Panc1 (cell line): Measurements from ENCODE around the gene MAP2K5. TPM values are rescaled to one million over a fixed set of nuclear protein-coding genes. Genes with fewer than 3 reads are reported as not detected.

Source experiments
- ATAC-seq: fragments of 200-7000 bp; cut with Tn5 transposase; 2 replicates; pipeline ENCODE4 v1.9.1; 2020; ENCODE audit warnings: mild to moderate bottlenecking, moderate library complexity
- BruUV-seq: library from RNA; stranded (reverse); fragments of 400-500 nt; replicated peaks from 2 replicates; lab custom pipeline; 2021; lab: Mats Ljungman, UMichigan
- CTCF ChIA-PET: fragments of 300-600 bp; sonication (Branson Sonifier 250); formaldehyde crosslinking; loops from one replicate; lab custom pipeline; 2022; ENCODE audit warnings: antibody characterized with exemption; lab: Charles Lee
- POLR2A ChIA-PET: fragments of 300-600 bp; sonication (Branson Sonifier 250); formaldehyde crosslinking; loops from one replicate; lab custom pipeline; 2022; ENCODE audit warnings: antibody characterized with exemption; lab: Charles Lee
- DNase-seq: peaks from one replicate; pipeline ENCODE4 v3.0.0-alpha.2; 2010; ENCODE audit warnings: low read depth, low spot score
- H3K27ac ChIP-seq: 2 replicates; pipeline ENCODE4 v1.5.1; 2011; ENCODE audit warnings: mild to moderate bottlenecking, low read length, inconsistent platforms
- H3K27me3 ChIP-seq: fragments of 200-500 bp; sonication (Bioruptor generic); 2 replicates; pipeline ENCODE4 v1.6.0; 2014; ENCODE audit warnings: low read length, inconsistent platforms; ENCODE audit not compliant: control insufficient read depth, insufficient read depth
- H3K36me3 ChIP-seq: fragments of 200-500 bp; sonication (Bioruptor generic); 2 replicates; pipeline ENCODE4 v1.5.1; 2014; ENCODE audit warnings: inconsistent platforms, mild to moderate bottlenecking, low read length, moderate library complexity; ENCODE audit not compliant: control insufficient read depth, insufficient read depth
- H3K4me1 ChIP-seq: 2 replicates; pipeline ENCODE4 v1.5.1; 2011; ENCODE audit warnings: inconsistent platforms, mild to moderate bottlenecking, low read length, moderate library complexity; ENCODE audit not compliant: control insufficient read depth, insufficient read depth
- H3K4me3 ChIP-seq, 2 experiments: 2 replicates each; pipeline ENCODE4 v1.5.1; 2011 to 2012; ENCODE audit warnings: low read depth in 2 of 2, low read length in 2 of 2, mild to moderate bottlenecking in 2 of 2, inconsistent platforms in 1 of 2, moderate library complexity in 1 of 2
- H3K9me3 ChIP-seq: fragments of 200-500 bp; sonication (Bioruptor generic); 2 replicates; pipeline ENCODE4 v1.5.1; 2014; ENCODE audit warnings: low read depth, mild to moderate bottlenecking, inconsistent platforms, low read length, moderate library complexity; ENCODE audit not compliant: control insufficient read depth, insufficient read depth
- POLR2AphosphoS5 ChIP-seq: IDR thresholded peaks from 2 replicates; pipeline ENCODE4 v1.6.1; 2012; ENCODE audit warnings: mild to moderate bottlenecking, low read depth, low read length, moderate library complexity
- SIN3A ChIP-seq: IDR thresholded peaks from 2 replicates; pipeline ENCODE4 v1.6.1; 2012; ENCODE audit warnings: low read depth, mild to moderate bottlenecking, low read length, moderate library complexity, borderline replicate concordance; ENCODE audit not compliant: insufficient read depth
- TCF7L2 ChIP-seq: IDR thresholded peaks from 2 replicates; pipeline ENCODE4 v1.6.1; 2011; ENCODE audit warnings: mild to moderate bottlenecking, low read depth, low read length, inconsistent platforms
- in situ Hi-C: cut with HindIII; loops from 2 replicates; pipeline ENCODE4 v1.10.0; 2016; ENCODE audit warnings: low sequenced_read_pairs, low pct_unique_long_range_greater_than_20kb
- intact Hi-C: fragments of 100-400 bp; cut with micrococcal nuclease; formaldehyde crosslinking; loops from one replicate; pipeline ENCODE4 v1.10.0; 2022; ENCODE audit not compliant: unreplicated experiment
- total RNA-seq: library from RNA; stranded (reverse); gene quantifications from one replicate; pipeline ENCODE4 v1.2.1, GENCODE V29; 2021; ENCODE audit not compliant: unreplicated experiment
- TF ChIP-seq, protein P1 (sequence below): fragments of 450-650 bp; IDR thresholded peaks from 2 replicates; pipeline ENCODE4 v1.5.1; 2017; ENCODE audit warnings: mild to moderate bottlenecking
- TF ChIP-seq, protein P2 (sequence below), 2 experiments: IDR thresholded peaks; 2 replicates each; pipeline ENCODE4 v1.6.1; 2011 to 2012; ENCODE audit warnings: low read depth in 2 of 2, control low read depth in 1 of 2, low read length in 1 of 2, mild to moderate bottlenecking in 1 of 2, moderate library complexity in 1 of 2; ENCODE audit not compliant: insufficient read depth in 1 of 2

The MAP2K5 gene
- total RNA-seq, 1 experiment from 2014 or later = 18.3 TPM

DNA sequence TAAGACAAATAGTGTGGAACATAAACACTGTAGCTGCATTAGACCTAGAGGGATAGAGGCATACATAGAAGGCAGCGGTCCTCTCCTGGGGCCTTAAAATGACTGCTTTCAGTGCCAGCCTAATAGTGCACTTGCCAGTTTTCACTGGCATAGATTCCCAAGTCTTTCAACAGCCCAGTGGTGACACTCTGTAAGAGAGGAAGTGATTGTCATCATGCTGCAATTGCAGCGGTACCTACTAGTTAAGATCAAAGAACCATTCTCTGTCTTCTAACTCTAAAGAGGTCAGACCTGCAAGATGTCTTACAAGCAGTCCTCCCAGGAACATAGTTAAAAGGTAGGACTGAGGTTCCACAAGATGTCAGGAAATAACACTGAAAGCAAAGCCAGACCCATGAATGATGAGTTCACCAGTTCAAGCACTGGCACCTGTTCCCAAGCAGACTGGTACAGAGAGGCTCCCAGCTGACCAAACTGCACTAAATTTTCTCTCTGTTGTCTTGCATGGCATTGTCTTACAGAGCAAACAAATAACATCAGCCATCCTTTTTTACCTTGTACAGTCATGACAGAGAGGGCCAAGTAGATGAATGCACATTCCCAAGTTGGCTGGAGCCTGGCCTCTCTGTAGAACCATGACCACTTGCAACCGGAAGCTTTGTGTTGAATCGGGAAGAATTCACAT, 182.3 kb downstream of the MAP2K5 start:
- no TSS peak for BruUV-seq
- H3K27me3 ChIP-seq = no peaks in the 10 kb centered on the region
- ChIA-PET POLR2A (no interaction called here), CTCF (no interaction called here)
- intact Hi-C loops = no loop called here
- no peaks in the 10 kb centered on the region for H3K36me3 ChIP-seq
- H3K27ac ChIP-seq = no peak overlapping the region
- H3K4me1 ChIP-seq = no peaks in the 10 kb centered on the region
- DNase-seq (no peak), ATAC-seq (no peak)
- no peak overlapping the region for H3K4me3 ChIP-seq
- in situ Hi-C loops = no loop called here
- H3K9me3 ChIP-seq = no peaks in the 10 kb centered on the region
- TF ChIP-seq, protein P1, sequence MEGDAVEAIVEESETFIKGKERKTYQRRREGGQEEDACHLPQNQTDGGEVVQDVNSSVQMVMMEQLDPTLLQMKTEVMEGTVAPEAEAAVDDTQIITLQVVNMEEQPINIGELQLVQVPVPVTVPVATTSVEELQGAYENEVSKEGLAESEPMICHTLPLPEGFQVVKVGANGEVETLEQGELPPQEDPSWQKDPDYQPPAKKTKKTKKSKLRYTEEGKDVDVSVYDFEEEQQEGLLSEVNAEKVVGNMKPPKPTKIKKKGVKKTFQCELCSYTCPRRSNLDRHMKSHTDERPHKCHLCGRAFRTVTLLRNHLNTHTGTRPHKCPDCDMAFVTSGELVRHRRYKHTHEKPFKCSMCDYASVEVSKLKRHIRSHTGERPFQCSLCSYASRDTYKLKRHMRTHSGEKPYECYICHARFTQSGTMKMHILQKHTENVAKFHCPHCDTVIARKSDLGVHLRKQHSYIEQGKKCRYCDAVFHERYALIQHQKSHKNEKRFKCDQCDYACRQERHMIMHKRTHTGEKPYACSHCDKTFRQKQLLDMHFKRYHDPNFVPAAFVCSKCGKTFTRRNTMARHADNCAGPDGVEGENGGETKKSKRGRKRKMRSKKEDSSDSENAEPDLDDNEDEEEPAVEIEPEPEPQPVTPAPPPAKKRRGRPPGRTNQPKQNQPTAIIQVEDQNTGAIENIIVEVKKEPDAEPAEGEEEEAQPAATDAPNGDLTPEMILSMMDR = no peak
- TF ChIP-seq SIN3A = no peak
- TF ChIP-seq TCF7L2 = no peak
- TF ChIP-seq, protein P2, sequence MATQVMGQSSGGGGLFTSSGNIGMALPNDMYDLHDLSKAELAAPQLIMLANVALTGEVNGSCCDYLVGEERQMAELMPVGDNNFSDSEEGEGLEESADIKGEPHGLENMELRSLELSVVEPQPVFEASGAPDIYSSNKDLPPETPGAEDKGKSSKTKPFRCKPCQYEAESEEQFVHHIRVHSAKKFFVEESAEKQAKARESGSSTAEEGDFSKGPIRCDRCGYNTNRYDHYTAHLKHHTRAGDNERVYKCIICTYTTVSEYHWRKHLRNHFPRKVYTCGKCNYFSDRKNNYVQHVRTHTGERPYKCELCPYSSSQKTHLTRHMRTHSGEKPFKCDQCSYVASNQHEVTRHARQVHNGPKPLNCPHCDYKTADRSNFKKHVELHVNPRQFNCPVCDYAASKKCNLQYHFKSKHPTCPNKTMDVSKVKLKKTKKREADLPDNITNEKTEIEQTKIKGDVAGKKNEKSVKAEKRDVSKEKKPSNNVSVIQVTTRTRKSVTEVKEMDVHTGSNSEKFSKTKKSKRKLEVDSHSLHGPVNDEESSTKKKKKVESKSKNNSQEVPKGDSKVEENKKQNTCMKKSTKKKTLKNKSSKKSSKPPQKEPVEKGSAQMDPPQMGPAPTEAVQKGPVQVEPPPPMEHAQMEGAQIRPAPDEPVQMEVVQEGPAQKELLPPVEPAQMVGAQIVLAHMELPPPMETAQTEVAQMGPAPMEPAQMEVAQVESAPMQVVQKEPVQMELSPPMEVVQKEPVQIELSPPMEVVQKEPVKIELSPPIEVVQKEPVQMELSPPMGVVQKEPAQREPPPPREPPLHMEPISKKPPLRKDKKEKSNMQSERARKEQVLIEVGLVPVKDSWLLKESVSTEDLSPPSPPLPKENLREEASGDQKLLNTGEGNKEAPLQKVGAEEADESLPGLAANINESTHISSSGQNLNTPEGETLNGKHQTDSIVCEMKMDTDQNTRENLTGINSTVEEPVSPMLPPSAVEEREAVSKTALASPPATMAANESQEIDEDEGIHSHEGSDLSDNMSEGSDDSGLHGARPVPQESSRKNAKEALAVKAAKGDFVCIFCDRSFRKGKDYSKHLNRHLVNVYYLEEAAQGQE (IDR thresholded peaks at IDR 0.05; ENCODE audit: insufficient read depth in 1 of 2, low read depth in 2 of 2, low read length in 1 of 2) = no peak
- no peak for TF ChIP-seq POLR2AphosphoS5

DNA sequence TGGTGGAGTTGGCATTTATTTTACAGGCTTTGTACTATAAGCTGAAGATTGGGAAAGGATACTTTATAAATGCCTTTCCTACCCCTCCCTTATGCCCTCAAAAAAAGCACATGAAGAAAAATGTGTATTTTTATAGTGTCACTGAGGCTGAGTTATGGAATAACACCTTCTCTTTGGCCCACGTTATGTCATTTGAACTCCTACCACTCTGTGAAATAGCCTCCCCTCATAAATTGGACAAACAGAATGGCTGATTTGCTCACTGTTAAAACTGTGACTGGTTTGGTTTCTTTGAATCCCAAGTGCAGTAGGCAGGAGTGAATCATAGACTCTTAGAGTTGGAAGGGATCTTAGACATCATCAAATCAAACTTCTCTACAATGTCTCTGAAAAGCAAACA, 187.6 kb downstream of the MAP2K5 start:
- no TSS peak for BruUV-seq
- in situ Hi-C loops = no loop called here
- ChIA-PET POLR2A (no interaction called here), CTCF (no interaction called here)
- no peak overlapping the region for H3K4me3 ChIP-seq
- intact Hi-C loops = no loop called here
- no peak for DNase-seq
- H3K27ac ChIP-seq = no peak overlapping the region
- H3K27me3 ChIP-seq = no peaks in the 10 kb centered on the region
- no peaks in the 10 kb centered on the region for H3K36me3 ChIP-seq
- H3K9me3 ChIP-seq = no peaks in the 10 kb centered on the region
- no peak for ATAC-seq
- TF ChIP-seq POLR2AphosphoS5 (no peak), TCF7L2 (no peak), SIN3A (no peak)
- TF ChIP-seq, protein P1 = no peak
- no peaks in the 10 kb centered on the region for H3K4me1 ChIP-seq
